ENCODE measurements around the gene PRDM5. TPM values are rescaled to one million over a fixed set of nuclear protein-coding genes. Genes with fewer than 3 reads are reported as not detected.

The PRDM5 gene
- total RNA-seq, 4 donors from 2014 or later = 37.6 to 96.6 (median 52.6) TPM

GRCh38 chr4:120916937-120917336, 5.6 kb downstream of the PRDM5 start:
- Histone ChIP-seq H3K36me3 (no peaks in the 10 kb centered on the region), H3K9me3 (no peaks in the 10 kb centered on the region), H3K4me3 (no peak overlapping the region), H3K4me1 (peaks cover 0 to 4% of the 10 kb centered on the region in 2 donors), H3K27ac (no peak overlapping the region), H3K27me3 (no peaks in the 10 kb centered on the region)
- no peak for DNase-seq
- intact Hi-C loops (cut with DNase I; ENCODE audit: low total_unique reads) = no loop called here
- TF ChIP-seq CTCF (IDR thresholded peaks at IDR 0.05) (no peak), POLR2A (IDR thresholded peaks at IDR 0.05) (no peak)

GRCh38 chr4:120915336-120915735, 7.2 kb downstream of the PRDM5 start:
- no peak overlapping the region for H3K27ac ChIP-seq
- no peaks in the 10 kb centered on the region for H3K36me3 ChIP-seq
- peaks cover 0 to 4% of the 10 kb centered on the region in 2 donors for H3K4me1 ChIP-seq
- DNase-seq = no peak
- no peaks in the 10 kb centered on the region for H3K27me3 ChIP-seq
- H3K9me3 ChIP-seq = no peaks in the 10 kb centered on the region
- no peak overlapping the region for H3K4me3 ChIP-seq
- TF ChIP-seq POLR2A (IDR thresholded peaks at IDR 0.05) (no peak), CTCF (IDR thresholded peaks at IDR 0.05) (no peak)
- intact Hi-C loops (cut with DNase I; ENCODE audit: low total_unique reads) = no loop called here

- Histone ChIP-seq H3K4me3 (no peak overlapping the region), H3K36me3 (no peaks in the 10 kb centered on the region), H3K27me3 (no peaks in the 10 kb centered on the region), H3K27ac (no peak overlapping the region), H3K4me1 (no peaks in the 10 kb centered on the region), H3K9me3 (no peaks in the 10 kb centered on the region)
- TF ChIP-seq CTCF (IDR thresholded peaks at IDR 0.05) (no peak), POLR2A (IDR thresholded peaks at IDR 0.05) (no peak)
- no peak for DNase-seq
- intact Hi-C loops (cut with DNase I; ENCODE audit: low total_unique reads) = no loop called here
These were observed 19.1 kb downstream of the PRDM5 start for GRCh38 chr4:120903419-120903818.

GRCh38 chr4:120902925-120903324, 19.6 kb downstream of the PRDM5 start:
- intact Hi-C loops (cut with DNase I; ENCODE audit: low total_unique reads) = no loop called here
- Histone ChIP-seq H3K4me3 (no peak overlapping the region), H3K9me3 (no peaks in the 10 kb centered on the region), H3K27me3 (no peaks in the 10 kb centered on the region), H3K27ac (no peak overlapping the region), H3K36me3 (no peaks in the 10 kb centered on the region), H3K4me1 (no peaks in the 10 kb centered on the region)
- DNase-seq = no peak
- TF ChIP-seq POLR2A (IDR thresholded peaks at IDR 0.05) = no peak
- TF ChIP-seq CTCF (IDR thresholded peaks at IDR 0.05) = no peak

- Histone ChIP-seq H3K27ac (no peak overlapping the region), H3K9me3 (no peaks in the 10 kb centered on the region), H3K4me1 (no peaks in the 10 kb centered on the region), H3K27me3 (no peaks in the 10 kb centered on the region), H3K36me3 (no peaks in the 10 kb centered on the region), H3K4me3 (no peak overlapping the region)
- no peak for TF ChIP-seq CTCF (IDR thresholded peaks at IDR 0.05)
- intact Hi-C loops (cut with DNase I; ENCODE audit: low total_unique reads) = no loop called here
- DNase-seq = no peak
These were observed 20.8 kb downstream of the PRDM5 start for GRCh38 chr4:120901731-120902130.
